Thymus (tissue), 11 donors: ENCODE measurements around the gene TAC3. TPM values are rescaled to one million over a fixed set of nuclear protein-coding genes. Genes with fewer than 3 reads are reported as not detected.
"Not testable (repeated sequence)": the region's sequence is repeated elsewhere in the genome, so short reads cannot be mapped to it uniquely, and the experiment has no call there.

Source experiments
- DNase-seq, 9 donors: peaks; one replicate each; pipeline ENCODE4 v3.0.0-alpha.2; 2013; ENCODE audit warnings: low spot score in 9 of 9, low read depth in 6 of 9, missing footprints in 1 of 9
- H3K27ac ChIP-seq, 2 donors: one replicate each; pipeline ENCODE4 v1.5.1; 2013; ENCODE audit warnings: control low read depth in 1 of 2, low read depth in 1 of 2, low read length in 1 of 2, mild to moderate bottlenecking in 1 of 2, moderate library complexity in 1 of 2
- H3K27me3 ChIP-seq, 2 donors: one replicate each; pipeline ENCODE4 v1.5.1; 2013; ENCODE audit warnings: low read length in 1 of 2; ENCODE audit not compliant: control insufficient read depth in 2 of 2, insufficient read depth in 1 of 2
- H3K36me3 ChIP-seq, 2 donors: one replicate each; pipeline ENCODE4 v1.5.1; 2013; ENCODE audit warnings: low read length in 1 of 2, mild to moderate bottlenecking in 1 of 2, moderate library complexity in 1 of 2; ENCODE audit not compliant: control insufficient read depth in 2 of 2, insufficient read depth in 2 of 2
- H3K4me1 ChIP-seq, 2 donors: one replicate each; pipeline ENCODE4 v1.5.1; 2013; ENCODE audit warnings: low read length in 2 of 2; ENCODE audit not compliant: control insufficient read depth in 2 of 2, insufficient read depth in 2 of 2
- H3K4me3 ChIP-seq, 2 donors: one replicate each; pipeline ENCODE4 v1.5.1; 2013; ENCODE audit warnings: low read length in 2 of 2, control low read depth in 1 of 2, mild to moderate bottlenecking in 1 of 2
- H3K9me3 ChIP-seq, 2 donors: one replicate each; pipeline ENCODE4 v1.5.1; 2013; ENCODE audit warnings: low read length in 1 of 2, mild to moderate bottlenecking in 1 of 2; ENCODE audit not compliant: control insufficient read depth in 2 of 2, insufficient read depth in 1 of 2
- WGBS: extraction: QIAGEN DNeasy Blood & Tissue Kit; methylation state at CpG from one replicate; pipeline ENCODE4 v1.1.7; 2013; 5-methylcytosine and 5-hydroxymethylcytosine counted together
- polyA plus RNA-seq: library from polyadenylated mRNA; stranded (reverse); fragments of 200-250 nt; gene quantifications from one replicate; pipeline ENCODE4 v1.2.3, GENCODE V29; 2013
- total RNA-seq: library from RNA; stranded (reverse); fragments of 120-200 nt; gene quantifications from one replicate; pipeline ENCODE4 v1.2.4, GENCODE V29; 2013
- donor health status: healthy.

Gene TAC3
- total and polyA plus RNA-seq, 2 donors, result 0.76 to 4.3 TPM

GRCh38 chr12:57027805-57028153, 11.4 kb upstream of the TAC3 start:
- 15% methylated on average over 5 of the region's 5 CpGs for WGBS
- peak in 4 of 9 donors; percentile 54 to 78 (median 60) for DNase-seq
- H3K4me3 ChIP-seq, result no peak overlapping the region

GRCh38 chr12:57027011-57027804, 10.9 kb upstream of the TAC3 start:
- Histone ChIP-seq H3K36me3 (no peaks in the 10 kb centered on the region), H3K4me1 (peaks cover 37 to 61% of the 10 kb centered on the region in 2 donors), H3K9me3 (no peaks in the 10 kb centered on the region), H3K4me3 (no peak overlapping the region), H3K27me3 (no peaks in the 10 kb centered on the region), H3K27ac (peak overlapping the region in 1 of 2 donors; percentile 82)
- DNase-seq, result peak in 1 of 9 donors; percentile 56
- WGBS, result 66% methylated on average over 13 of the region's 13 CpGs

More at GRCh38 chr12:57027805-57028153, 11.4 kb upstream of the TAC3 start:
- Histone ChIP-seq H3K36me3 (no peaks in the 10 kb centered on the region), H3K9me3 (no peaks in the 10 kb centered on the region), H3K4me1 (peaks cover 37 to 61% of the 10 kb centered on the region in 2 donors), H3K27ac (peak overlapping the region in 1 of 2 donors; percentile 82), H3K27me3 (no peaks in the 10 kb centered on the region)

- peaks cover 26 to 46% of the 10 kb centered on the region in 2 donors for H3K4me1 ChIP-seq
- no peak overlapping the region for H3K4me3 ChIP-seq
- no peaks in the 10 kb centered on the region for H3K27me3 ChIP-seq
- H3K36me3 ChIP-seq, result no peaks in the 10 kb centered on the region
- no peaks in the 10 kb centered on the region for H3K9me3 ChIP-seq
- WGBS, result 96% methylated on average over 2 of the region's 2 CpGs
- no peak overlapping the region for H3K27ac ChIP-seq
- no peak for DNase-seq
Observed at GRCh38 chr12:57025196-57025595, 8.9 kb upstream of the TAC3 start.

GRCh38 chr12:57022324-57022723, 6.0 kb upstream of the TAC3 start:
- H3K36me3 ChIP-seq, DNase-seq, H3K4me3 ChIP-seq, H3K9me3 ChIP-seq, H3K27me3 ChIP-seq, H3K27ac ChIP-seq: not testable (repeated sequence)
- WGBS, result 97% methylated on average over 5 of the region's 5 CpGs
- H3K4me1 ChIP-seq, result peaks cover 3 to 17% of the 10 kb centered on the region in 2 donors

- H3K4me3 ChIP-seq, result no peak overlapping the region
- H3K27me3 ChIP-seq, result no peaks in the 10 kb centered on the region
- 93% methylated on average over 9 of the region's 9 CpGs for WGBS
- no peaks in the 10 kb centered on the region for H3K9me3 ChIP-seq
- H3K4me1 ChIP-seq, result peaks cover 0 to 11% of the 10 kb centered on the region in 2 donors
- no peak overlapping the region for H3K27ac ChIP-seq
- no peaks in the 10 kb centered on the region for H3K36me3 ChIP-seq
- DNase-seq, result no peak
Observed at GRCh38 chr12:57019983-57020719, 3.8 kb upstream of the TAC3 start.

- peaks cover 0 to 17% of the 10 kb centered on the region in 2 donors for H3K4me1 ChIP-seq
- DNase-seq, result no peak
- H3K9me3 ChIP-seq, result no peaks in the 10 kb centered on the region
- 98% methylated on average over 1 of the region's 1 CpG for WGBS
- no peak overlapping the region for H3K4me3 ChIP-seq
- no peaks in the 10 kb centered on the region for H3K27me3 ChIP-seq
- no peak overlapping the region for H3K27ac ChIP-seq
- no peaks in the 10 kb centered on the region for H3K36me3 ChIP-seq
Observed at GRCh38 chr12:57018906-57019305, 2.6 kb upstream of the TAC3 start.

- H3K4me1 ChIP-seq, result peaks cover 0 to 17% of the 10 kb centered on the region in 2 donors
- DNase-seq, H3K27ac ChIP-seq, H3K9me3 ChIP-seq, H3K4me3 ChIP-seq, H3K36me3 ChIP-seq, H3K27me3 ChIP-seq: not testable (repeated sequence)
- 94% methylated on average over 5 of the region's 5 CpGs for WGBS
Observed at GRCh38 chr12:57018353-57018752, 2.0 kb upstream of the TAC3 start.

- H3K4me3 ChIP-seq, result no peak overlapping the region
Observed at GRCh38 chr12:57012600-57013465, 3.5 kb downstream of the TAC3 start.

More at GRCh38 chr12:57012600-57013465, 3.5 kb downstream of the TAC3 start:
- Histone ChIP-seq H3K4me1 (peaks cover 0 to 18% of the 10 kb centered on the region in 2 donors), H3K36me3 (no peaks in the 10 kb centered on the region), H3K9me3 (no peaks in the 10 kb centered on the region), H3K27me3 (no peaks in the 10 kb centered on the region), H3K27ac (no peak overlapping the region)
- 89% methylated on average over 7 of the region's 7 CpGs for WGBS
- no peak for DNase-seq
